IPS-18c (cell line): ENCODE measurements around the gene RBM25.
"Not testable (repeated sequence)": the region's sequence is repeated elsewhere in the genome, so short reads cannot be mapped to it uniquely, and the experiment has no call there.

Experiments used
- H3K4me3 ChIP-seq: 2 replicates; pipeline ENCODE4 v1.7.0; 2013; ENCODE audit warnings: low read depth, mild to moderate bottlenecking, low read length, moderate library complexity; ENCODE audit not compliant: insufficient read depth
- H3K9me3 ChIP-seq: one replicate; pipeline ENCODE4 v1.6.1; 2013; ENCODE audit warnings: mild to moderate bottlenecking, low read length, moderate library complexity; ENCODE audit not compliant: control insufficient read depth, insufficient read depth

Gene RBM25

DNA sequence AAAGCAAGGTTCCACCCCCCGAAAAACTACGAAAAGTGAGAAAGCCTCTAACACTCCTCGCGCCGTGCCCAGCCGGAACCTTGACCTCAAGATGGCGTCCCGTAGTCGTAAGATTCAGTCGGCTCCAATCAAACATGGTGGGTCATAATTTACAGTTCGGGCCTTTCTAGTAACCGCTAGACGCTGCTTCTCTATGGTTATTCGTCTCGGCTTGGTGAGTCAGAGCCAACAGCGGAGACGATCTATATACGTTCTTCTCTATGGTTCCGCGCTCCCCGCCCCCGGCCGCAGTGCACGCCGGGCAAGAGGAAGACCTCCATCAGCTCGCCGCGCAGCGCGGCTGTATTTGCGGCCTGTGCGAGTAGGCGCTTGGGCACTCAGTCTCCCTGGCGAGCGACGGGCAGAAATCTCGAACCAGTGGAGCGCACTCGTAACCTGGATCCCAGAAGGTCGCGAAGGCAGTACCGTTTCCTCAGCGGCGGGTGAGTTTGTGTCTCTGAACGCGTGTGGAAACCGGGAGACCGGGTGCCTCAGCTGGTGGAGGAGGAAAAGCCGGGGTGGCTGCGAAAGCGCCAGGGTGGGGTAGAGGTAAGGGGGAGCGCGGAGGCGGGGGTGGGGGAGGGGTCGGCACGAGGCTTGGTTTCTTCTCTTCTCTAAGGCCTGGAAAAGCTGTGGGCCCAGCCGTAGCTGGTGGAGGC is at the start of gene RBM25:
Gene RBM25, plus strand, starts transcription at position 311 of the 698 bp plus-strand sequence. CDS start 13,108 bp downstream, outside the sequence.
- Histone ChIP-seq H3K4me3 (peak within 1 kb of the TSS; percentile 100), H3K9me3 (no peaks in the 10 kb centered on the region)

DNA sequence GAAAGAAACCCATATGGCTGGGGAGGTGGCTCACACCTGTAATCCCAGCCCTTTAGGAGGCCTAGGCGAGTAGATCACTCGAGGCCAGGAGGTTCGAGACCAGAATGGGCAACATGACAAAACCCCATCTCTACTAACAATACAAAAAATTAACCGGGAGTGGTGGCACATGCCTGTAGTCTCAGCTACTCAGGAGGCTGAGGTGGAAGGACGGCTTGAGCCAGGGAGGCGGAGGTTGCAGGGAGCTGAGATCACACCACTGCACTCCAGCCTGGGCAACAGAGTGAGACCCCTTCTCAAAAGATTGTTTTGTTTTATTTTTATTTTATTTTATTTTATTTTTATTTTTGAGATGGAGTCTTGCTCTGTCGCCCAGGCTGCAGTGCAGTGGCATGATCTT is 47.1 kb upstream of the RBM25 start:
- H3K4me3 ChIP-seq, H3K9me3 ChIP-seq: not testable (repeated sequence)

DNA sequence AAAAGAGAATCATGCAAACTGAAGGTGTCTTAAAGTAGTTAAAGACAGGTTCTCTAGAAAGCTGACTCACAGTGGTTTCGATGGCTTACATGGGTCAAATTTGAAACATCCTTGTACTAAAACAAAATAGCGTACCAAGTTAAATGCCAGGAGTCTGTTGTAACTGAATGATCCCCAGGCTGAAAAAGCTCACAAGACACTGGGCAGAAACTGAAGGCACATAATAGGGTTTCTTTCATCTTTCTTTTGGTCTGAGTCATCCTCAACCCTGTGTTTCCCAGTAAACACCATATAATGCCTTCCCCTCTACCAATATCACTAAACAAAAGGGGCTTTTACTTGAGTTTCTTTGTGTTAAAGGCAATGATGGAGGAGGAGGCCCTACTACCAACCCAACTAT is 44.2 kb upstream of the RBM25 start:
- Histone ChIP-seq H3K9me3 (no peaks in the 10 kb centered on the region), H3K4me3 (no peak overlapping the region)

DNA sequence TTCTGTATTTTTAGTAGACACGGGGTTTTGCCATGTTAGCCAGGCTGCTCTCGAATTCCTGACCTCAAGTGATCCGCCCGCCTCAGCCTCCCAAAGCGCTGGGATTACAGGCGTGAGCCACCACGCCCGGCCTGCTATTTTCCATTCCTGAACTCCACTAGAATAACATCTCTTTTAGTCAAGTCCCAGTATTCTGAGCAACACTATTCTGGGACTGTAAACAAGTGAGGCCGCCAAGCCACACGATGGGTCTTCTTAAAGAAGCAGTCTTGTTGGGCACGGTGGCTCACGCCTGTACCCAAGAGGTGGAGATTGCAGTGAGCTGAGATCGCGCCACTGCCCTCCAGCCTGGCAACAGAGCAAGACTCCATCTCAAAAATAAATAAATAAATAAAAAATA is 42.8 kb upstream of the RBM25 start:
- H3K4me3 ChIP-seq, H3K9me3 ChIP-seq: not testable (repeated sequence)

DNA sequence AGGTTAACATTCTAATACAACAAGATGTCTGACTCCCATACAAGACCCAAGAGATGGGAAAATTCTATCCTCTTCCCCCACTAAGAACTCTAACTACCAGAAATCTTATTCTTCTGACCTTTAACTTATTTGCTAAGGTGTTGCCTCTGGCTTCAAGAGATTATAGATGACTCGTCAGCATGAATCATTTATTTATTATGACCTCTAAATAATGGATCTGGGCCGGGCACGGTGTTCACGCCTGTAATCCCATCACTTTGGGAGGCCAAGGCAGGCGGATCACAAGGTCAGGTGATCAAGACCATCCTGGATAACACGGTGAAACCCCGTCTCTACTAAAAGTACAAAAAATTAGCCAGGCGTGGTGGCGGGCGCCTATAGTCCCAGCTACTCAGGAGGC is 42.3 kb upstream of the RBM25 start:
- H3K4me3 ChIP-seq, result not testable (repeated sequence)

DNA sequence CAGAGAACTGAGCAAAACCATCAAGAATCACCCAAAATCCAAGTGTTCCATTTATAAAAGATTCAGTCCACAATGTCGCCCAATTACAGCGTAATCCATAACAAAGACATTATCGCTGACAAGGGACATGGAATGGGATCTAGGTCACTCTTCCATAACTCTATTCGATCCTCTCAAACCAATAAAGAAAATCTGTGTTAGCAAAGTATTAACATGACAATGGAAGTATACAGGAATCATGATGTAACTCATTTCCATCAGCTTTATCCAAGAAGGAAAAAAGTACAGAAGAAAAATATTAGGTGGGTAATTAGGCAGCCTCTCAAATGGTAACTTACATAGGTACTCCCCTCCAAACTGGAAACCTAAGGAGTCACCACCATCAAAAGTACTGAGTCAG is 36.3 kb upstream of the RBM25 start:
- H3K9me3 ChIP-seq, result no peaks in the 10 kb centered on the region
- H3K4me3 ChIP-seq, result no peak overlapping the region

More for the DNA sequence above, 42.3 kb upstream of the RBM25 start:
- H3K9me3 ChIP-seq, result not testable (repeated sequence)

DNA sequence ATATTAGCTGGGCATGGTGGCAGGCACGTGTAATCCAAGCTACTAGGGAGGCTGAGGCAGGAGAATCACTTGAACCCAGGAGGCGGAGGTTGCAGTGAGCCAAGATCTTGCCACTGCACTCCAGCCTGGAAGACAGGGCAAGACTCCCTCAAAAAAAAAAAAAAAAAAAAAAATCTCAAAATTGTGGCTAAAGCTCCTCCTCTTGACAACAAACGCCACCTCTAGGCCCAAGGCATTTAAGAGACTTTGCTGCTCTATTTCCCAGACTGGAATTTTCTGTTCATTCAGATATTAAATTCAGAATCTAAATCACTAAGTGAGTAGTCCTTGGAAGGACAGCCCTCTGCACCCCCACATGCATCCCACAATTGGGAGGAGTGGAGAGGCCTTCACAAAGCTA is 32.8 kb upstream of the RBM25 start:
- Histone ChIP-seq H3K9me3 (no peaks in the 10 kb centered on the region), H3K4me3 (peak overlapping the region; percentile 15; the same call in 1 of the 2 replicates)

DNA sequence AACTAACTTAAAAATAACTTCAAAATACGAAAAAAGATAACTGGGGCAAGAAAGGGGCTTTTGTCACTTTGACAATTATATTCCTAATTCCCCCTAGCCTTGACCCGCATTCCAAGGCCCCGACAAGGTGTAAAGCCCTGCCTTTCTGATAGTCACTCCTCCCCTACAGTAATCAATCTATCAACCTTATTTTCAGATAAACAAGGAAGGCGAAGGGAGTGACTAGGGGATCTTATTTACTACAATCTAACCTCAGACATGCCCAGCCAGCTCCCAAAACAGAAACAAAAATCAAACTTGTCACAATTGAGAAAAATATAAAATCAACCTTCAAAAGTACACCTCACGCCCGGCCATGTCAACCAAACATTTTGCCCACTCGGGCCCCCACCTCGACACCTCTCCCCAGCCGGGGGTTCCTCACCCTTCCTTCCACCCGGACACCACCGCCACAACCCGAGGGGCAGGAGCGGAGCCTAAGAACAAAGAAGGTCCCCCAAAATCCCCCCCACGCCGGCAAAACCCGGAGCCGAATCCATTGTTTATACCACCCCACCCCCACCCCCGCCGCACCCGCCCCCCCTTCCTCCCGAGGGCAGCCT is 32.0 kb upstream of the RBM25 start:
- H3K9me3 ChIP-seq, result no peaks in the 10 kb centered on the region
- peak overlapping the region; percentile 73 for H3K4me3 ChIP-seq

DNA sequence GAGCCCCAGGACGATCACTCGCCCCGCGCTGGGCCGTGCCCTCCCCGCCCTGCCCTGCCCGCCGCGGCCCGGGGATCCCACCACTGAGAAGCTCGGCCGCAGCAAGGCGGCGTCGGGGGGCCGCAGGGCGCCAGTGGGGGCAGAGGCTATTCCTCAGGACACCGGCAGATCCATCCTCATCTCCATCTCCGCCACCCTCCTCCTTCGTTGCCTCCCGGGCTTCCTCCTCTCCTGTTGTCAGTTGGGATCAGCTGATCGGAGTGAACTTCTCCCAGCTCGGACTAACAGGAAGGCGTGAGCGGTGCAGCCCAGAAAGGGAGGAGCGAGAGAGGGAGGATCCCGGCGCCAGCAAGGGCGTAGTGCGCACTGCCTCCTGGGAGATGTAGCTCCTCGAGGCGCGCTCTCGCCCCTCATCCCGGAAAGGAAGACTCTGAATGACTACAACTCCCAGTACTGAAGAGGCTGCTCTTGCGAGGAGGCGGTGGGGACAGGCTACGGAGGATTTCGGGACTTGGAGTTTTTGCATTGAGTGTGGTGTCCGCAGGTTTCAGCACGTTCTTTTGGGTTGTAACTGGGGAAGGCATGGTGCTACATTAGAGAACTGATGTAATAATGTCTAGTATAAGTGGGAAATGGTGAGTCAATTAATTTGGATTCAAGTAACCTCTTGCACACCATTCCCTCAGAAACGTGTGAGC is 31.3 kb upstream of the RBM25 start, which contains the start of gene ZFYVE1:
Gene ZFYVE1, minus strand, starts transcription at position 262 of the 698 bp plus-strand sequence. CDS start 2,598 bp downstream, outside the sequence.
- H3K4me3 ChIP-seq, result peak within 1 kb of the TSS; percentile 73
- H3K9me3 ChIP-seq, result no peaks in the 10 kb centered on the region

DNA sequence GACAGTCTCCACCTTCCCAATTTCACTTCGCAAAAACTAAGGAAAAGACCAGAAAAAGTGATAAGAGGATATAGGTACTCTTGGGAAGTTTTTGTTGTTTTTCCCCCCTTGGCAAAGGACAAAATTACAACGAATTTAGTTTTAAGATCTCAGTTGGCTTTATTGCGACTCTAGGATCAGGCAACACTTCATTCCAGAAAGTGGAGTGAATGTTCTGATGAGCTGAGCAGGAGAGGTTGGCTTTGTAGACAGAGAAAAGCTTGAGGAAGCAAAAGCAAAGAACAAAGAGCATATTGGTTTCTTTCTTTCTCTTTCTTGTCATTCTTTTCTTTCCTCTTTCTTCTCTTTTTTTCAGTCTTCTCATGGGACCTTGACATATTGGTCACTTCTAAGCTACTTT is 30.8 kb upstream of the RBM25 start:
- Histone ChIP-seq H3K4me3 (peak overlapping the region; percentile 34; the same call in 1 of the 2 replicates), H3K9me3 (no peaks in the 10 kb centered on the region)

DNA sequence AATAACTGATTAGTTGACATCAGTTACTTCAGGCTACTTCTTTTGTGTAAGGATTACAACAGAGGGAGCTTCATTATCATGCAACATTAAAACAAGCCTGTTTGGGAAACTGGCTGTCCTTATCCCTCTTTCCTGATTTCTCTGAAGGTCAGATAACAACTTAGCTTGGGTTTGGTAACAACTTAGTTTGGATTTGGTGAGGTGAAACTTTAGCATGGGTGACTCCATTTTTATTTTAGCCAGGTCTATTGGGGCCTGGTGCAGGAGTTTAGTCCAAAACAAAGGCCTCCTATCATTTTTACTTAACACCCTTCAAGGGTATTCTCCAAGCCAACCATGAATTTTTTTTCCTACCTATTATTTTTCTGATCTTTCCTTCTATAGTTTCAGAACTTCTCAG is 30.4 kb upstream of the RBM25 start:
- no peaks in the 10 kb centered on the region for H3K9me3 ChIP-seq
- no peak overlapping the region for H3K4me3 ChIP-seq

DNA sequence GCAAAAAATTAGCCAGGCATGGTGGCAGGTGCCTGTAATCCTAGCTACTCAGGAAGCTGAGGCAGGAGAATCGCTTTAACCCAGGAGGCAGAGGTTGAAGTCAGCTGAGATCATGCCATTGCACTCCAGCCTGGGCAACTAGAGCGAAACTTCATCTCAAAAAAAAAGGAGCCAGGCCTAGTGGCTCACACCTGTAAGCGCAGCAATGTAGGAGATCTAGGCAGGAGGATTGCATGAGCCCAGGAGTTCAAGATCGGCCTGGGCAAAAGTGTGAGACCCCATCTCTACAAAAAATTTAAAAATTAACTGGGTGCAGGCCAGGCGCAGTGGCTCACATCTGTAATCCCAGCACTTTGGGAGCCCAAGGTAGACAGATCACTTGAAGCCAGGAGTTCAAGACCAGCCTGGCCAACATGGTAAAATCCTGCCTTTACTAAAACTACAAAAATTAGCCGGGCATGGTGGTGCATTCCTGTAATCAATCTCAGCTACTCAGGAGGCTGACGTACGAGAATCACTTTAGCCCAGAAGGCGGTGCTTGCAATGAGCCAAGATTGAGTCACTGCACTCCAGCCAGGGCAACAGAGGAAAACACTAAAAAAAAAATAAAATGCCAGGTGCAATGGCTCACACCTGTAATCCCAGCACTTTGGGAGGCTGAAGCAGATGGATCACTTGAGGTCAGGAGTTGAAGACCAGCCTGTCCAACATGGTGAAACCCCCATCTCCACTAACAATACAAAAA is 21.5 kb upstream of the RBM25 start:
- not testable (repeated sequence) for H3K4me3 ChIP-seq

DNA sequence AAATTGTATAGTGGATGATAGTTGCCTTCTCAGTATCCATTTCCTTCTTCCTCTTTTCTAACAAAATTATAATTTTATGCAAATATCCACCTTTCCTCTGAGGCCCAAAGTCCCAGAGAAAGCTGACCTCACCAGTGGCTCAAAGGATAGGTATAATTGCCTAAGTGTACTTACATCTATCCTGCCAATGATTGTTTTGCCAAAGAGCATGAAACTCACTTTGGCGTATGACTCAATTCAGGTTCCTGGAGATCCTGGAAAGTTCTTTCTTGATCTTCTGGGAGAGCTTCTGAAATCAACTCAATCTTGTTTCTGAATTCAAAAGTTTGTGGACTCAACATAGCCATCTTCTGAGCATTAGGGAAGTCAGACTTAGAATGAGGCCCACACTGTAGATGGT is 10.5 kb upstream of the RBM25 start:
- no peaks in the 10 kb centered on the region for H3K9me3 ChIP-seq
- H3K4me3 ChIP-seq, result no peak overlapping the region

More for the DNA sequence above, 21.5 kb upstream of the RBM25 start:
- not testable (repeated sequence) for H3K9me3 ChIP-seq

DNA sequence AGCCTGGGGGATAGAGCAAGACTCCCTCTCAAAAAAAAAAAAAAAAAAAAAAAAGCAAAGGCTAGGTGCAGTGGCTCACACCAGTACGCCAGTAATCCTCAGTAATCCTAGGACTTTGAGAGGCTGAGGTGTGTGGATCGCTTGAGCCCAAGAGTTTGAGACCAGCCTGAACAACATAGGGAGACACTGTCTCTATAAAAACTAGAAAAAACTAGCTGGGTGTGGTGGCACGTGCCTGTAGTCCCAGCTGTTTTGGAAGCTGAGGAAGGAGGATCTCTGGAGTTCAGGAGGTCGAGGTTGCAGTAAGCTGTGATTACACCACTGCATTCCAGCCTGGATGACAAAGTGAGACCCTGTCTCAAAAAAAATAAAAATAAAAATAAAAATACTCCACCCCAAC is 8.9 kb upstream of the RBM25 start:
- no peaks in the 10 kb centered on the region for H3K9me3 ChIP-seq
- H3K4me3 ChIP-seq, result no peak overlapping the region

DNA sequence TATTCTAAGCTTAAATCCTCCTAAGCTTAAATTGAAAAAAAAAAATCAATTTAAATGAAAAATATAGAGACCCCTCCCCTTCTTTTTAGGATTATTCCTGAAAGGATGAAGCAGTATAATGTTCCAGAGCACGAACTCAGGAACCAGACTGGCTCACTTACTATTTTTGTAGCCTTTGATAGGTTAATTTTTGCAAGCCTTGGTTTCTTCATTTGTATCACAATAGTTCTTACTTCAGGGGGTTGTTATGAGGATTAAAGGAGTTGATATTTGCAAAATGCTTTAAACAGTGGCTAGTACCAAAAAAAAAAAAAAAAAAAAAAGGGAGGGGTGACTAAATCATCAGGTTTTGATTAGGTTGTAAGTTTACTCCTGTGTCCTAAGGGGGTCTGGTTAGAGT is 3.1 kb upstream of the RBM25 start:
- no peak overlapping the region for H3K4me3 ChIP-seq
- no peaks in the 10 kb centered on the region for H3K9me3 ChIP-seq

DNA sequence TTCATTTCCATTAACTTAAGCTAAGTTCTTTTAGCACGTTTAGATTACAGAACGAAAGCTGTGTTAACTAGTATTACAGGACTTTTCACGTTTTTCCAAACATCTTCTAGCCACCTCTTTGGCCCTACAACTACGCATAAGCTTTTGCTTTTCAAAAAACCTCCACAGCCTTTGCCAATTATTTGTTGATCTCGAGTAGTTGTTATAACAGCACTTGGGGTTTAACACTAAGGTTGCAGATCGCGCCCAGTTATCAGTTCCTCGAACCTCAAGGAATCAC is 450 bp upstream of the RBM25 start:
- Histone ChIP-seq H3K4me3 (peak overlapping the region; percentile 100), H3K9me3 (no peaks in the 10 kb centered on the region)

DNA sequence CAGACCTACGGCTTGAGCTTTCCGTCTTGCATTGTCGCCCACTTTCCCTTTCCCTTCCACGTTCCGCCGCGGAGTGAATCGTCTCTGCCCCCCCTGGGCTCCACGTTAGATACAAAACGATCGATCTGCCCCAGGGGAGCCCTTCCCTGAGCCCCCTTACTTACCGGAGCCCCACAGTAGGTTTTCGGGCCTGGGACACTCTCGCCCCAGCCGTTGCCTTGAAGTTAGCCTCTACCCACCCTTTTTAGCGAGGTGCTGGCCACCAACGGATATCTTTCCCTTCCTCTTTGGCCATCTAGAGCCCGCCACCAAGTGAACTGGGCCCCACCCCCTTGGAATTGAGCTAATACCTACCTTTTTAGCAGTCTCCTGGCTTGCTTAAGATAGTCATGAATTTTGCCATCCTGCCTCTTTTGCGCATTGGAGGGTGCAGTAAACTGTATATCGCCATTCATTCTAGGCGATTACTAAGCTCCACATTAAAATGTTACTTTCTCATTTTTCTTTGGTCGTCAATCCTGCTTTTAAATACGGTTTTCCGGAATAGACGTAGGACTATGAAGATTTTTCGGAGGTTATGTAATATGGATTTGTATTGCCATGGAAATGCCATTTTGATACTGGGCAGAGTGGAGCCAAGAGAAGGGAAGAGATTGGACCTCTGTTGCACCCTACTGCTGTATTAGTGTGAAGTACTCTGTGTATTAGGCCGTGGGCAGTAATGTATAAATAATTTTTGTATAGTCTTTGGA is 764 bp downstream of the RBM25 start:
- H3K9me3 ChIP-seq, result no peaks in the 10 kb centered on the region
- peak overlapping the region; percentile 100 for H3K4me3 ChIP-seq
